A549 treated with CpdA at 1 μM for 4 hours (cell line): ENCODE data around the gene SLC25A19. TPM values are rescaled to one million over a fixed set of nuclear protein-coding genes. Genes with fewer than 3 reads are reported as not detected.

Source experiments
- total RNA-seq: library from RNA; stranded (reverse); fragments of 200-300 nt; extraction: Qiagen RNA extraction; gene quantifications from 5 replicates; pipeline ENCODE4 v1.2.3, GENCODE V29; 2022; ENCODE audit warnings: low read depth

The SLC25A19 gene
- total RNA-seq = 17.6 to 24.7 TPM (median 22.9 TPM) in 5 replicates

GRCh38 chr17:75289115-75289831 lies at the start of gene SLC25A19:
Gene SLC25A19, minus strand, starts transcription at chr17:75289433. Its CDS starts 2,669 bp downstream, at chr17:75286764.

GRCh38 chr17:75270966-75271232 lies 18.3 kb downstream of the SLC25A19 start, which contains the start of gene MIF4GD:
Gene MIF4GD, minus strand, starts transcription at chr17:75271231. Its CDS starts 1,036 bp downstream, at chr17:75270195.

GRCh38 chr17:75261336-75262111 lies 27.7 kb downstream of the SLC25A19 start, which contains the start of the genes GGA3 and MRPS7:
Gene GGA3, minus strand, starts transcription at chr17:75261606. Its CDS starts 19 bp downstream, at chr17:75261587.
Gene MRPS7, plus strand, starts transcription at chr17:75261879. Its CDS starts 22 bp downstream, at chr17:75261901.

Other genes starting within 250 kb of the SLC25A19 start
- gene ATP5PD, start 242.5 kb downstream of the SLC25A19 start, total RNA-seq = 479 to 548 TPM (median 503 TPM) in 5 replicates
- 27.8 to 28.7 TPM (median 27.9 TPM) in 5 replicates for gene KCTD2, start 242.2 kb downstream of the SLC25A19 start, total RNA-seq
- gene SLC16A5, start 201.5 kb downstream of the SLC25A19 start, total RNA-seq = 20.6 to 29.3 TPM (median 26.9 TPM) in 5 replicates
- gene ARMC7, start 179.5 kb downstream of the SLC25A19 start, total RNA-seq = 17.8 to 22.6 TPM (median 18.7 TPM) in 5 replicates
- gene NT5C, start 157.7 kb downstream of the SLC25A19 start, total RNA-seq = 87.9 to 130 TPM (median 123 TPM) in 5 replicates
- 746 to 889 TPM (median 834 TPM) in 5 replicates for gene JPT1, start 134.9 kb downstream of the SLC25A19 start, total RNA-seq
- 351 to 397 TPM (median 381 TPM) in 5 replicates for gene SUMO2, start 106.5 kb downstream of the SLC25A19 start, total RNA-seq
- 97.9 to 115 TPM (median 108 TPM) in 5 replicates for gene NUP85, start 83.8 kb downstream of the SLC25A19 start, total RNA-seq
- gene GGA3, start 27.8 kb downstream of the SLC25A19 start, total RNA-seq = 25.0 to 33.0 TPM (median 28.9 TPM) in 5 replicates
- 146 to 185 TPM (median 183 TPM) in 5 replicates for gene MRPS7, start 27.6 kb downstream of the SLC25A19 start, total RNA-seq
- gene MIF4GD, start 18.2 kb downstream of the SLC25A19 start, total RNA-seq = 30.1 to 36.9 TPM (median 36.0 TPM) in 5 replicates
- gene GRB2, start 116.2 kb upstream of the SLC25A19 start, total RNA-seq = 94.4 to 114 TPM (median 98.5 TPM) in 5 replicates
- 39.9 to 52.6 TPM (median 48.8 TPM) in 5 replicates for gene TMEM94, start 167.2 kb upstream of the SLC25A19 start, total RNA-seq
- gene CASKIN2, start 226.1 kb upstream of the SLC25A19 start, total RNA-seq = 8.6 to 12.2 TPM (median 9.9 TPM) in 5 replicates
- 27.8 to 51.0 TPM (median 44.6 TPM) in 5 replicates for gene TSEN54, start 227.1 kb upstream of the SLC25A19 start, total RNA-seq
- gene LLGL2, start 236.3 kb upstream of the SLC25A19 start, total RNA-seq = 16.8 to 30.9 TPM (median 26.3 TPM) in 5 replicates